Fibroblast of pulmonary artery (primary cell): ENCODE measurements around the gene MED22.
"Not testable (repeated sequence)": the region's sequence is repeated elsewhere in the genome, so short reads cannot be mapped to it uniquely, and the experiment has no call there.

ENCODE experiments used
- DNase-seq: peaks from one replicate; pipeline ENCODE4 v3.0.0-alpha.2; 2010; ENCODE audit warnings: low read depth
- H3K4me3 ChIP-seq: replicated peaks from 2 replicates; pipeline ENCODE4 v1.5.1; 2011; ENCODE audit warnings: low read depth, mild to moderate bottlenecking, control low read depth, low read length, moderate library complexity
- TF ChIP-seq, protein P1 (sequence below): IDR thresholded peaks from 2 replicates; pipeline ENCODE4 v1.5.1; 2011; ENCODE audit warnings: mild to moderate bottlenecking, control low read depth, low read length, inconsistent platforms; ENCODE audit errors: missing control alignments

Gene MED22

DNA sequence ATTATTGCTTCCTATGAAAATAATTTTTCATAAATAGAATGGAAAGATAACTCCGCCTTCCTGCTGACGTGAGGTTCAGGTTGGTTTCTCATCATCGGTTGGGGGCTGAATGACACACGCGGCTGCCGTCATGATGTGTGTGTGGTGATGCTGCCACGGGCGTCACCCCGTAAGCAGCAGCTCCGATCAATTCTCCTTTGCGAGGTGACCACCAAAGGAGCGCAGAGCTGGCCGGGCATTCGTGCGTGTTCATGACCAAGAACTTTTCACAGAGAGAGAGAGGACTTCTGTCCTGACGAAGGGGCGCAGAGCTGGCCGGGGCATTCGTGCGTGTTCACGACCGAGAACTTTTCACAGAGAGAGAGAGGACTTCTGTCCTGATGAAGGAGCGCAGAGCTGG is 42.2 kb downstream of the MED22 start:
- DNase-seq = no peak
- H3K4me3 ChIP-seq = no peak overlapping the region

DNA sequence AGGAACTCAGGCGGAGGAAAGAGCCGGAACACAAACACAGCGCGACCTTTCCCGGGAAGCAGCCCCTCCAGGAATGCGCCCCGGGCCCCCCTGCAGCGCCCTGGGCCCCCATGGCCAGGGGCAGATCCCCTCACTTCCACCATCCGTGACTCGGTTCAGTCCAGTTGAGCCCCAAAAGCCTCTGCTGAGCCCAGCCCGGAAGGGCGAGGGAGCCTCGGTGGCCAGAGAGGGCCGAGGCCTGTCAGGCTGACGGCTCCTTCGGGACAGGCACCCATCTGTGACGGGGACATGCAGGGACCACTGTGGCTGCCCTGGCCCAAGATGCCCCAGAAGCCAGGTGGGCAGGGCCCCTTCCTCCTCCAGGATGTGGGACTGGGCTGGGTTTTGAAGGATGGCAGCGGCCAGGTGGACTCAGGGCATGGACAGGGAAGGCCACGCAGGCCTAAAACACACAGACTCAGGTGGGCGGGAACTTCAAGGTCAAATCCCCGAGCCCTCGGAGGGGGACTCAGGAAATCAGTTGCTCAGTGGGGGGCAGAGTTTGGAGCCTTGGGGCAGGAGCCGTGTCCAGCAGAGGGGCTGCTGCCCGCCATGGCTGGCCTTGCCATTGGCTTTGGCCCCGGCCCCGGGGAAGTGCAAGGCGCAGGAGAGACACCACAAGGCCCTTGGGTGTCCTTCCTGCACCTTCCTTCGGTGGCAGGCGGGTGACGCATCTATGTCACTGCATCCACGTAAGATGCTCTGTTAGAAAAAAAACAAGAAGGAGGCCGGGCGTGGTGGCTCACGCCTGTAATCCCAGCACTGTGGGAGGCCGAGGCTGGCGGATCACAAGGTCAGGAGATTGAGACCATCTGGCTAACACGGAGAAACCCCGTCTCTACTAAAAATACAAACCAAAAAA is 43.2 kb downstream of the MED22 start:
- H3K4me3 ChIP-seq = no peak overlapping the region

More for the DNA sequence above, 42.2 kb downstream of the MED22 start:
- TF ChIP-seq, protein P1, sequence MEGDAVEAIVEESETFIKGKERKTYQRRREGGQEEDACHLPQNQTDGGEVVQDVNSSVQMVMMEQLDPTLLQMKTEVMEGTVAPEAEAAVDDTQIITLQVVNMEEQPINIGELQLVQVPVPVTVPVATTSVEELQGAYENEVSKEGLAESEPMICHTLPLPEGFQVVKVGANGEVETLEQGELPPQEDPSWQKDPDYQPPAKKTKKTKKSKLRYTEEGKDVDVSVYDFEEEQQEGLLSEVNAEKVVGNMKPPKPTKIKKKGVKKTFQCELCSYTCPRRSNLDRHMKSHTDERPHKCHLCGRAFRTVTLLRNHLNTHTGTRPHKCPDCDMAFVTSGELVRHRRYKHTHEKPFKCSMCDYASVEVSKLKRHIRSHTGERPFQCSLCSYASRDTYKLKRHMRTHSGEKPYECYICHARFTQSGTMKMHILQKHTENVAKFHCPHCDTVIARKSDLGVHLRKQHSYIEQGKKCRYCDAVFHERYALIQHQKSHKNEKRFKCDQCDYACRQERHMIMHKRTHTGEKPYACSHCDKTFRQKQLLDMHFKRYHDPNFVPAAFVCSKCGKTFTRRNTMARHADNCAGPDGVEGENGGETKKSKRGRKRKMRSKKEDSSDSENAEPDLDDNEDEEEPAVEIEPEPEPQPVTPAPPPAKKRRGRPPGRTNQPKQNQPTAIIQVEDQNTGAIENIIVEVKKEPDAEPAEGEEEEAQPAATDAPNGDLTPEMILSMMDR = no peak

DNA sequence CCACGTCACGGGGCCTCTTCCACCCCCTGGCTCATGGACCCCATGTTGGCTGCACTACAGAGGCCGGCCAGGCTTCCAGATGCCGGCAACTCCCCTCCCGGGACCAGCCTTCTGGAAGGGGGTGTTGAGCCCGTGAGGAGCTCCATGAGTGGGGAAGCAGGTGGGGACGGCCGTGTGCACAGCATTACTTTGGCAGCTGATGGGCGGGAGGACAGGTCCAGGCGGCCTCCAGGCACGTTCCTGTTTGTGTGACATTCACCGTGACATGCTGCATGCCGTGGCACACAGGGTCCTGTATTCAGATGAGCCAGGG is 43.8 kb downstream of the MED22 start:
- DNase-seq = no peak
- TF ChIP-seq, protein P1 = no peak
- H3K4me3 ChIP-seq = no peak overlapping the region

More for the DNA sequence above, 43.2 kb downstream of the MED22 start:
- TF ChIP-seq, protein P1 = no peak
- DNase-seq = no peak

DNA sequence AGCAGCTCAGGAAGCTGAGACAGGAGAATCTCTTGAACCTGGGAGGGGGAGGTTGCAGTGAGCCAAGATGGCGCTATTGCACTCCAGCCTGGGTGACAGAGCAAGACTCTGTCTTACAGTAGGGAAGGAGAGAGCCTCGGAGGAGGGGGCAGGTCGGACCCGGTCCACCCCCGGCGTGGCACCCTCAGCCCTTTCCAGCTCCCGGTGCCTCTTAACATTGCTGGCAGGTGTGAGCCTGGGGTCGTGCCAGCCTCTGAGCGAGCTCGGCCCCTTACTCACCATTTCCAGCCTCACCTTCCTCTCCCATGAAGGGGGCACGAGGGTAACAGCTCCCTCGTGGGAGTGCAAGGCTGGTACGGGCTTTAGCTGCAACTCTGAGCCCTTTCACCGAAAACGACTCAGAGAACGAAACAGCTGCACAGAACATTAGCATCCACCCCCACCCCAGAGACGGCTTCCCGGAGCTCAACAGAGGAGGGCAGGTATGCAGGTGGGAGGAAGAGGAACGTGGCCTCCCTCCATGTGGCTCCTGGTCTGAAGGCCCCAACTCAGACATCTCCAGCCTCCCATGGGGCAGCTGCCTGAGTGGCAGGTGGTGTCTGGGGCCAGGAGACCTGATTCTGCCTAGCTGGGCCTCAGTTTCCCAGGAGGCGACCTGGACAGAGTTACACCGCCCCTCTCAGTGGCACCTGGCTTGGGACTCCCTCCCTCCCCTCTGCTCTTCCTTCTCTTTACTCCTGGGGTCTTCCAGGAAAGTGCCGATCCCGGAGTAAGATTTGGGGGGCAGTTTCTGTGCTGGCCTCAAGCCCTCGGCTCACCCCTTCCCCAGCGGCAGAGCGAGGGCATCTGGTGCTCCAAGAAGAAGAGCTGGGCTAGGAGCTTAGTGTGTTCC is 44.4 kb downstream of the MED22 start:
- no peak overlapping the region for H3K4me3 ChIP-seq
- TF ChIP-seq, protein P1 = no peak
- DNase-seq = no peak

GRCh38 chr9:133301253-133302230 is 46.4 kb downstream of the MED22 start:
- TF ChIP-seq, protein P1 = no peak
- H3K4me3 ChIP-seq = no peak overlapping the region
- no peak for DNase-seq

- H3K4me3 ChIP-seq, DNase-seq: not testable (repeated sequence)
Measured at GRCh38 chr9:133299996-133300395, 47.9 kb downstream of the MED22 start.
